Erythroblast (primary cell): ENCODE data around the gene GDPD1.
"Not testable (repeated sequence)": the region's sequence is repeated elsewhere in the genome, so short reads cannot be mapped to it uniquely, and the experiment has no call there.

Experiments
- DNase-seq, 2 experiments: peaks; one replicate each; lab custom pipeline; 2025; lab: John Stamatoyannopoulos, UW
- GATA1 ChIP-seq: IDR thresholded peaks from 2 replicates; pipeline ENCODE4 v1.6.1; 2011; ENCODE audit warnings: low read depth, mild to moderate bottlenecking, control low read depth, low read length, moderate library complexity
- POLR2A ChIP-seq: IDR thresholded peaks from 2 replicates; pipeline ENCODE4 v1.6.1; 2011; ENCODE audit warnings: mild to moderate bottlenecking, low read length

The GDPD1 gene

DNA sequence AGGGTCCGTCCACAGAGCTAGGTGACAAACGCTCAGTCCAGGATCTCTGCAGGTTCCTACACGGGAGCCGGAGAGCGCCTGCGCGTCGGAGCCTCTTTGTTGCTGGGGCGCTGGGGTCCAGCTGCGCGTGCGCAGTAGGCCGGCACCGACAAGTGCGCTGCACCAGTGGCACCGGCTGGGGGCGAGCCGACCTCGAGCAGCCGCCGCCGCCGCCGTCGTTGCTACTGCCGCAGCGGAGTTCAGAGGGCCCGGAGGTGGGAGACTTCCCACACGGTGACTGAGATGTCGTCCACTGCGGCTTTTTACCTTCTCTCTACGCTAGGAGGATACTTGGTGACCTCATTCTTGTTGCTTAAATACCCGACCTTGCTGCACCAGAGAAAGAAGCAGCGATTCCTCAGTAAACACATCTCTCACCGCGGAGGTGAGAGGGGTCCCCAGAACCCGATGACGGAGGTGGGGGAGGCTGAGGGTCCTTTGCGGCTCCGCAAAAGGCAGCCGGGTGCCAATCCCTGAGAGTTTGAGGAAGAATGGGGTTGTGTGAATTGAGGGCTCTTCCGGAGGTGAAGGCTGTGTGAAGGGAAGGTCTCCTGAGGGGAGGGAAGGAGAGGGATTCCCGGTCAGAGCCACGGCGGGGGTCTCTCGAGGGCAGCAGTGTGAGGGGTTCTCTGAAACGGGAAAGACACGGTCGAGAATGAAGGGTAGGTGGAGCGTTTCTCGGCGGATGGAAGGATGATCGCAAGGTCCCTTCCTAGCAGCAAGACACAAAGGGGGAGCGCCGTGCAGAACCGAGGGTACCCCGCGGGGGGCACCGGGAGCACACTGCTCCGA lies at the start of gene GDPD1:
Gene GDPD1 (plus strand): TSS at position 184 of the 831 bp plus-strand sequence. CDS start 99 bp downstream, at position 283.
- TF ChIP-seq GATA1 (no peak), POLR2A (peak; percentile 76)
- DNase-seq, result peak; percentile 96 to 98

DNA sequence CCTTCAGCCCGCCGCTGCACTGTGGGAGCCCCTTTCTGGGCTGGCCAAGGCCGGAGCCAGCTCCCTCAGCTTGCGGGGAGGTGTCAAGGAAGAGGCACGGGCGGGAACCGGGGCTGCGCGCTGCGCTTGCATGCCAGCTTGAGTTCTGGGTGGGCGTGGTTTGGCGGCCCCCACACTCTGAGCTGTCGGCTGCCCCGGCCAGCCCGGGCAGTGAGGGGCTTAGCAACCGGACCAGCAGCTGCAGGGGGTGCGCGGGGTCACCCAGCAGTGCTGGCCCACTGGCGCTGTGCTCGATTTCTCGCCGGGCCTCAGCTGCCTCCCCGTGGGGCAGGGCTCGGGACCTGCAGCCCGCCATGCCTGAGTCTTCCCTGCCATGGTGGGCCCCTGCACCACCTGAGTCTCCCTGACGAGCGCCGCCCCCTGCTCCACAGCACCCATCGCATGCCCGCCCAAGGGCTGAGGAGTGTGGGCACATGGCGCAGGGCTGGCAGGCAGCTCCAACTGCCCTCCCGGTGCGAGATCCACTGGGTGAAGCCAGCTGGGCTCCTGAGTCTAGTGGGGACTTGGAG lies 47.8 kb upstream of the GDPD1 start:
- no peak for TF ChIP-seq POLR2A
- TF ChIP-seq GATA1, result no peak
- no peak for DNase-seq

DNA sequence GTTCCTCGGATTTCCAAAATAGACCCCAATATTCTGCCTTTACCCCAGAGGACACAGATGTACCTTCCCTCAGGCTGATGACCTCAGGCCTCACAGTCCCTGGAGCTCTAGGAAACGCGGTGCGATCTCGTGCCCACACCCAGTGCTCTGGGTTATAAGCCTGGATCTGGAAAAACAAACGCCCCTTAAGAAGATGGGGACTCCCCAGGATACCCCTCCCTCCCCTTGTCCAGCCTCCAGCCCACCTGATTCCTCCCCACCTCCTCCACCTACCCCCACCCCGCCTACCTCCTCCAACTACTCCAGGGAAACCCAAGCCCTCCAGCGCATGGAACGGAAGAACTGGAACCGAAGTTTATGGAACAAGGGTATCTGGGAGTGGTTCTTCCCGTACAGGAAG lies 45.6 kb upstream of the GDPD1 start:
- no peak for TF ChIP-seq GATA1
- TF ChIP-seq POLR2A, result no peak
- no peak for DNase-seq

DNA sequence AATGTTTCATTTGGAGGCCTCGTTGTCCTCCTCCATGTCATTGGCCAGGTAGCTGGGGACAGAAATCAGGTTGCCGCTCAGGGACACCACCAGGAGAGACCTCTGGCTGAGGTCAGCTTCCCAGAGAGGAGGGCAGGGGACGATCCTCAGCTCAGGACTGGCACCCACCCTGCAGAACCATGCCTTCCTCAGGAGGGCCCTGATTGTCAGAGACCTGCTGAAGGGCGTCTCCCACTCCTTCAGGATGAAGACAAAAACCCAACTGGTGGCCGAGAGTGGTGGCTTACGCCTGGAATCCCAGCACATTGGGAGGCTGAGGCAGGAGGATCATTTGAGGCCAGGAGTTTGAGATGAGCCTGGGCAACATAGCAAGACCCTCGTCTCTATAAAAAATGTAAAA lies 45.2 kb upstream of the GDPD1 start:
- no peak for TF ChIP-seq GATA1
- DNase-seq, result no peak

GRCh38 chr17:59178266-59178985 lies 41.9 kb upstream of the GDPD1 start:
- TF ChIP-seq POLR2A (no peak), GATA1 (no peak)
- DNase-seq, result no peak

DNA sequence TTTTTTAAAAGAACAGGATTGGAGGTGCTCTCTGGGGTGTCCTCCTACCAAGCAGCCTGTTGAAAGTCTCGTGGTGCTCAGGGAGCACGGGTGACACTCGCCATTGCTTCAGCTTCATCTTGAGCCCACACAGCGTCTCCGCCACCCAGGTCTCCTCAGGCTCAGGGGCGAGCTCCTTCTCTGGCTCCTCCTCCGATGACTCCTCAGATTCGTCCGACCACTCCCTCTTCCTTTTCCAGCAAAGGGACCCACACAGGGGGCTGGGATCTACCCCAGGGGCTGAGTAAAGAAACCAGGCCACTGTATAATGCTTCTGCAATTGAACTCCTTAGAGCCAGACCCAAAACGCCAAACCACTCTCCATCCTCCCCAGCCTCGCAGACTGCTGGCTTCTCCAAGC lies 40.7 kb upstream of the GDPD1 start:
- DNase-seq, result not testable (repeated sequence)

GRCh38 chr17:59180626-59181025 lies 39.7 kb upstream of the GDPD1 start:
- no peak for TF ChIP-seq POLR2A
- no peak for TF ChIP-seq GATA1
- no peak for DNase-seq

DNA sequence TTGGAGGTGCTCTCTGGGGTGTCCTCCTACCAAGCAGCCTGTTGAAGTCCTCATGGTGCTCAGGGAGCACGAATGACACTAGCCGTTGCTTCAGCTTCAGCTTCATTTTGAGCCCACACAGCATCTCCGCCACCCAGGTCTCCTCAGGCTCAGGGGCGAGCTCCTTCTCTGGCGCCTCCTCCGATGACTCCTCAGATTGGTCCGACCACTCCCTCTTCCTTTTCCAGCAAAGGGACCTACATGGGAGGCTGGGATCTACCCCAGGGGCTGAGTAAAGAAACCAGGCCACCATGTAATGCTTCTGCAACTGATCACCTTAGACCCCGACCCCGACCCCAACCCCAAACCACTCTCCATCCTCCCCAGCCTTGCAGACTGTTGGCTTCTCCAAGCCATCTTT lies 38.8 kb upstream of the GDPD1 start:
- no peak for DNase-seq
- TF ChIP-seq GATA1, result no peak
- TF ChIP-seq POLR2A, result no peak

- no peak for DNase-seq
- no peak for TF ChIP-seq GATA1
- no peak for TF ChIP-seq POLR2A
Measured at GRCh38 chr17:59185997-59186396, 34.3 kb upstream of the GDPD1 start.

DNA sequence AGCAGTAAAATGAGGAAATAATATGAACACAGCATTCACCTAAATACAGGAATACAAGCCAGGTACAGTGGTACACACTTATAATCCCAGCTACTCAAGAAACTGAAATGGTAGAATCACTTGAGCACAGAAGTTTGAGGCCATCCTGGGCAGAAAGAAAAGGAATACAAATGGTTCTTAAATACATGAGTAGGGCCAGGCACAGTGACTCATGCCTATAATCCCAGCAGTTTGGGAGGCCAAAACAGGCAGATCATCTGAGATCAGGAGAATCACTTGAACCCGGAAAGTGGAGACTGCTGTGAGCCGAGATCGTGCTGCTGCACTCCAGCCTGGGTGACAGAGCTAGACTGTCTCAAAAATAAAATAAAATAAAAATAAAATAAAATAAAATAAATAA lies 33.5 kb upstream of the GDPD1 start:
- TF ChIP-seq GATA1 (no peak), POLR2A (no peak)
- no peak for DNase-seq

- DNase-seq, result no peak
- no peak for TF ChIP-seq GATA1
- TF ChIP-seq POLR2A, result no peak
Measured at GRCh38 chr17:59190806-59191205, 29.5 kb upstream of the GDPD1 start.

- no peak for DNase-seq
- TF ChIP-seq POLR2A (no peak), GATA1 (no peak)
Measured at GRCh38 chr17:59193336-59193862, 26.9 kb upstream of the GDPD1 start.

GRCh38 chr17:59199398-59199797 lies 20.9 kb upstream of the GDPD1 start:
- TF ChIP-seq POLR2A, result no peak
- TF ChIP-seq GATA1, result no peak
- DNase-seq, result no peak

DNA sequence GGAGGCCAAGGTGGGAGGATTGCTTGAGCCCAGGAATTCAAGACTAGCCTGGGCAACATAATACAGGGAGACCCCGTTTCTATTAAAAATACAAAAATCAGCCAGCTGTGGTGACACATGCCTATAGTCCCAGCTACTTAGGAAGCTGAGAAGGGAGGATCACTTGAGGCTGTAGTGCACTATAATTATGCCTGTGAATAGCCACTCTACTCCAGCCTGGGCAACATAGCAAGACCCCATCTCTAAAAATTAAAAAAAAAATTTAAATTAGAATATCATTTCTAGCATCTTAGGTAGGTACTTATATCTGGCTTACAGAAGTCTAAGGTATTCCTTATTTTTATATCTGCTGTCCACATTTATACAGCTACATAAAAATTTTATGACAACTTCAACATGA lies 18.0 kb upstream of the GDPD1 start:
- DNase-seq, result no peak

More for the DNA sequence above, 18.0 kb upstream of the GDPD1 start:
- TF ChIP-seq GATA1 (no peak), POLR2A (no peak)
